ENCODE results near the gene SENP1.

- TF ChIP-seq CTCF (conservative IDR thresholded peaks at IDR 0.05; ENCODE audit: low read depth in 2 of 2) (no peak), EZH2 (IDR thresholded peaks at IDR 0.05; ENCODE audit: low read depth, unreplicated experiment) (no peak), EZH2phosphoT487 (IDR thresholded peaks at IDR 0.05; ENCODE audit: unreplicated experiment) (no peak), REST (IDR thresholded peaks at IDR 0.05; ENCODE audit: unreplicated experiment) (no peak), POLR2AphosphoS5 (IDR thresholded peaks at IDR 0.05; ENCODE audit: low read depth) (no peak)
Observed at GRCh38 chr12:48022676-48023385, 83.0 kb downstream of the SENP1 start.
